Measurements from ENCODE around the gene DLG5.

The DLG5 gene

DNA sequence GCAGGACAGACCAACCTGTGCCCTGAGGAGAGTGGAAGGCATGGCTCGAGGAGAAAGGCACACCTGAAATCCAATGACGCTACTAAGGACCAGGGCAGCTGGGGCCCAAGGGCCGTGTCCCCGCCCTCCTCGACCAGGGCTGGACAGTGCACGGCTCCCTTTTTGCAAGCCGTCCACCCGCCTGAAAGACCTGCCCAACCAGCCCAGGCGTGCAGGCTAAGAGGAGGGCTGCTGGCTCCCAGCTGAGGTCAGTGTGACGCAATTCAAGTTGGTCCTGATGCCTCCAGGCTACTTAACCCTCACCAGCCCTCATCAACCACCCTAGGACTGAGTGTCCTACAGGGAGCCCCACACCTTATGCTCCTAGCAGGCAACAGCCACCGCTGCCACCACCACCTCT, 69.3 kb downstream of the DLG5 start:
- TF ChIP-seq, protein P1, sequence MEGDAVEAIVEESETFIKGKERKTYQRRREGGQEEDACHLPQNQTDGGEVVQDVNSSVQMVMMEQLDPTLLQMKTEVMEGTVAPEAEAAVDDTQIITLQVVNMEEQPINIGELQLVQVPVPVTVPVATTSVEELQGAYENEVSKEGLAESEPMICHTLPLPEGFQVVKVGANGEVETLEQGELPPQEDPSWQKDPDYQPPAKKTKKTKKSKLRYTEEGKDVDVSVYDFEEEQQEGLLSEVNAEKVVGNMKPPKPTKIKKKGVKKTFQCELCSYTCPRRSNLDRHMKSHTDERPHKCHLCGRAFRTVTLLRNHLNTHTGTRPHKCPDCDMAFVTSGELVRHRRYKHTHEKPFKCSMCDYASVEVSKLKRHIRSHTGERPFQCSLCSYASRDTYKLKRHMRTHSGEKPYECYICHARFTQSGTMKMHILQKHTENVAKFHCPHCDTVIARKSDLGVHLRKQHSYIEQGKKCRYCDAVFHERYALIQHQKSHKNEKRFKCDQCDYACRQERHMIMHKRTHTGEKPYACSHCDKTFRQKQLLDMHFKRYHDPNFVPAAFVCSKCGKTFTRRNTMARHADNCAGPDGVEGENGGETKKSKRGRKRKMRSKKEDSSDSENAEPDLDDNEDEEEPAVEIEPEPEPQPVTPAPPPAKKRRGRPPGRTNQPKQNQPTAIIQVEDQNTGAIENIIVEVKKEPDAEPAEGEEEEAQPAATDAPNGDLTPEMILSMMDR (conservative IDR thresholded peaks at IDR 0.05): no peak
- H3K27ac ChIP-seq: no peak overlapping the region

DNA sequence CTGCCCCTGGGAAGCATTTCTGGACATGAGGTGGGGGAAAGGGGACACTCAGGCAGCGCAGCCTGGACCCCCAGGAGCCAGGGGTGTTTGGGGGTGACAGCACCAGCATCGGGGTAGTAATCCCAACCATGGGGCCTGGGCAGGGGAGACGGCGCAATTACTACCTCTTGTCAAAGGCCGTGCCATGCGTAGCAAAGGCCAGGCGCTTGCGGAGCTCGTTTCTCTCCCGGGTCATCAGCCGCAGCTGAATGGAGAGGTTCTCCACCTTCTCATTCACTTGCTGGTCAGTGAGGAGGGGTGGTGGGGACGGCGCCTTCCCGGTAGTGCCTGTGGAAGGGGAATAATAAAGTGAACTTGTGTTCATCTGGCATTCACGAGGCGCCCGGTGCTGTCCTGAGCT, 70.0 kb downstream of the DLG5 start:
- TF ChIP-seq, protein P1 (conservative IDR thresholded peaks at IDR 0.05): no peak
- H3K27ac ChIP-seq: 0 out of 2 replicates have a peak overlapping the region, but pooled peaks have one; percentile 13

DNA sequence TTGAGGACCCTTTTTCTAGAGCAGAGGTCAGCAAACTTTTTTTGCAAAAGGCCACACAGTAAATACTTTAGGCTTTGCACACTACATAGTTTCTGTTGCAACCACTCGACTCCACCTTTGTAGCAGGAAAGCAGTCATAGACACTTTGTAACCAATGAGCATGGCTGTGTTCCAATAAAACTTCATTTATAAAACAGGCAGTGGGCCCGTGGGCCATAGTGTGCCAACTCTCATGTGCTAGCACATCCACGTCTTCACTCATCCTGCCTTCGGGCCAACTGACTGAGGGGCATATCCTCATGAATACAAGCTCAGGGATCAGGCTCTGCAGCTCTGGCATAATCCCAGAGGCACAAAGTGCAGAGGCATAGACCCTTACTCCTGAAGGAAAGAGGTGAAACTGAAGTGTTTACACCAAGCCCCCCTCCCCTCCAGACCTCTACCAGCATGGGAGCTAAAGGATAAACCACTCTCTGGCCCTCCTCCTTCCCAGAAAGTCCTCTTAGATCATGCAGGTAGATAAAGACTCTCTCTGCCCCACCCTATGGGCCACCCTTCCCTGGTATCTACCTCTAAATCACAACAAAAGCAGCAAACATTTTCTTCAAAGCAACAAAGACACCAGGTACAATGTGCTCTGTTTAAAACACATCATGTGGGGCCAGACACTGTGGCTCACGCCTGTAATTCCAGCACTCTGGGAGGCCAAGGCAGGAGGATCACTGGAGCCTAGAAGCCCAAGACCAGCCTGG, 71.0 kb downstream of the DLG5 start:
- peak overlapping the region; percentile 13; the same call in 1 of the 2 replicates for H3K27ac ChIP-seq
- TF ChIP-seq, protein P1 (conservative IDR thresholded peaks at IDR 0.05): no peak

DNA sequence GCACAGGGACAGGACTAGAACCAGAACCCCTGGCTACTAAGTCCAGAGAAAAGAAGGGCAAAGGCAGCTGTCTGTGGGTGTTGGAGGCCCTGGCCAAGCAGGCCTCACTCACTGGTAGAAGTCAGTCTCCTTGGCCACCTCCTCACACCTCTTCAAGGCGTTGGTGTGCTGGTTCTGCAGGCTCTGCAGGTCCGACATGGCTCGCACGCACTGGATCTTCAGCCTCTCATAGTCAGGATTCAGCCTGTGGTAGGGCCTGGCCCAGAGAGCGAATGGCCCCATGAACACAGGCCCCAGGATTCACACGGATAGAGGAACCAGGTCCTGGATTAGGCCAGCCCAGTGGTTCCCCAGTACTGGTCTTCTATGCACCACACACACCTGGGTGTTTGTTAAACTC, 72.4 kb downstream of the DLG5 start:
- TF ChIP-seq, protein P1 (conservative IDR thresholded peaks at IDR 0.05): no peak
- no peak overlapping the region for H3K27ac ChIP-seq

DNA sequence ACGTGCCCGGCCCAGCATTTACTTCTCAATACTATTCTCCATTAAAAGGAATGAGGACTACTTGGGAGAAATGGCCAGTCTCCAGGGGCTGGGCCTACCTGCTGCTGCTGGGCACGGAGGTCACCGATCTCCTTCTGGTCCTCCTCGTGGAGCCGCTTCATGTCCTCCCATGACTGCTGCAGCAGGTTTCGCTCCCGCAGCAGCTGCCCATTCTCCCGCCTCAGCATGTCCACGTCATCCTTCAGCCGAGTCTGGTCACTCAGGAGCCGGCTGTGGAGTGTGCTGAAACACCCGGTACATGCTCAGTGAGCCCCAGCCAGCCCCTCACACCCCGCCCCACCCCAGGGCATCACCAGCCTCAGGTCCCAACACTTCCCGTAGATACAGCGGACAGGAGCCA, 73.3 kb downstream of the DLG5 start:
- TF ChIP-seq, protein P1 (conservative IDR thresholded peaks at IDR 0.05): no peak
- H3K27ac ChIP-seq: no peak overlapping the region

DNA sequence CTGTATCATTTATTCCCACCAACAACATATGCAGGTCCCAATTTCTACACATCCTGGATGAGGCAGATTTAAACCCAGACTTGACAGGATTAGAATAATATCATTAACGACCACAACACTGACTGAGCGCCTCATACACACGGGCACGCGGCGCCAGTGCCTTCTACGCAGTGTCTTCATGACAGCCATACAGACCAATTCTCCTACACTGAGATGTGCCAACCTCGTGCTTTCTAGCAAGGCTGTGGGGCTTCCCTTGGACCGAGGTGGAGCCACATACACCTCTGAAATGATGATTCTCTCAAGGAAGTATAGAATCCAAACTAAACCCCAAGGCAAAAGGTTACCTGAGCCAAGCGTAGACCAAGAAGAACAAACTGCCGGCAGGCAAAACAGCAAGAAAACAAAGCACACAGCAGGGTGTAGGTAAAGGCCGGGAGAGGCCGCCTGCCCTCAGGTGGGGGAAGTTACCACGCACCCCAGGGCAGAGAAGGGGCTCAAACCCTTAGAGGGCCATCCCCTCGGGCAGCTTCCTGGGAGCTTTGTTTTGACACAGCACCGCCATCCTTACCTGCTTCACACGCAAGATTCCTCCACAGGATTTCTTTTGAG, 75.8 kb downstream of the DLG5 start:
- TF ChIP-seq, protein P1 (conservative IDR thresholded peaks at IDR 0.05): no peak
- H3K27ac ChIP-seq: no peak overlapping the region

DNA sequence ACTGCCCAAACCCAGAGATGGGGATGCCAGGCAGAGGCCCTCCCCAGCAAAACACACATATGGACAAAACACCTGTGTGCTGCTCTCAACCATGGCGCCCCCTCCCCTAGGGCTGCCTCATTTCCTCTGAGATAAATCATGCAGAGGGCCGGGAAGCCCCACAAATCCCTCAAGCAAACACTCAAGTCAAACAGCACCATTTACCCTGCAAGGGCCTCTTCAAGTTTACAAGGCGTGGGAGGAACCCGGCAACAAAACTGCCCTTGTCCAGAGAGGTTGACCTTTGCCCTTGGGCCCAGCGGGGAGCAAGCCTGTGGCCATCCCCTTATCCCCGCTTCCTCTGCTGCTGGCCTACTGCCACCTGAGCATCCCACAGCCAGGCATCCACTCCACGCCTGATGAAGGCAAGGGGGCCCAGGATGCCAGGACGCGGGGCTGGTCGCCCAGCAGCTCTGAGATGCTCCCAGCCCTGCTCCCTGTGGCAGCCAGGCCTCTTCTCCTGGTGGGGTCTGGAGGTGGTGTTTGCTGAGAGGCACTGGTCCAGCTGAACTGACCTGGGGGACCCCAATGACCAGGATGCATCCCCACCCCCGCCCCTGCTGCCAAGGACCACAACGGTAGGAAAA, 77.4 kb downstream of the DLG5 start:
- H3K27ac ChIP-seq: no peak overlapping the region
- TF ChIP-seq, protein P1 (conservative IDR thresholded peaks at IDR 0.05): no peak
